Measurements from ENCODE around the gene NARF.
"Not testable (repeated sequence)": the region's sequence is repeated elsewhere in the genome, so short reads cannot be mapped to it uniquely, and the experiment has no call there.

Gene NARF

DNA sequence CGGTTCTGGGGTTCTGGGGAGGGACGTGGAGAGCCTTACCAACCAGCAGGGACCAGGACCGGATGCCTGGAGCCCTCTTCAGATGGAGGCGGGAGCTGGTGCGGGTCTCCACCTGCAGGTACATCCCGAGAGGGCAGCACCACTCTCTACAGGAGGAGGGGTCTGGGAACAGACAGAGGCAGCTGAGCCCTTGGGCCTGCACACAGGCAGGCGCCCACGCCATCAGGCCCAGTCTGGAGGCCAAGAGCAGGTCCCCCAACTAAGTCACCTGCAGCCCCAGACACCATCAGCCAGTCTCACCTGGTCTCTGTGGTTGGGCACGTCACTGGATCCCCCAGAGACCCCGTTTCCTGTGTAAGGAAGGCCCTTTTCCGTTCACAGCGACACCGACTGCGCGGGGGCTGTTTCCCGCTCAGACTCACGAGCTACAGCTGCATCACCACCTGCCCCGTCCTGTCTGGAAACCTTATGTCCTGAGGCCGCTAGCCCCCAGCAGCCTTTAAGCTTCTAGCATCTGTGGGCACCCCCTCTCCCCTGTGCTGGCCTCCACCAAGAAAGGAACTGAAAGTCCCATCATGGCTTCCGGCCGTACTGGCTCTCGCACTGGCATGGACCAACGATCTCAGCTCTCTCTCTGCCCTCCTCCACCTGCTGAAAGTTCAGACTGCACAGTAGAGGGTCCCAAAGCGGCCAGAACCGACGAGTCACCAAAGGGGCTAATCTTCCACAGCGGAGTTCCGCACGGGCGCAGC, 9.2 kb upstream of the NARF start:
- DNase-seq: peak; percentile 8

DNA sequence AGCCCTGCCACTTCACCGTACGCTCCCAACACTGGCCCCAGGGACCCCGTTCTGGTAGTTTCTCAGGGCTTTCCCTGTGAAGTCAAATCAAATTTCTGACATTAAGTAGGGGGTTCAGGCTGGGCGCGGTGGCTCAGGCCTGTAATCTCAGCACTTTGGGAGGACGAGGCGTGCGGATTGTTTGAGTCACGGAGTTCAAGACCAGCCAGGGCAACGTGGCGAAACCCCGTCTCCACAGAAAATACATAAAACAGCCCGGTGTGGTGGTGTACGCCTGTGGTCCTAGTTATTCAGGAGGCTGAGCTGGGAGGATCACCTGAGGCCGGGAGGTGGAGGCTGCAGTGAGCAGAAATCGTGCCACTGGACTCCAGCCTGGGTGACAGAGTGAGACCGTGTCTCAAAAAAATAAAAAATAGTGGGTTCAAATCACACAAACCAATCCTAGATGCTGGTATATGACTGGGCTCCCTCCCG, 8.6 kb upstream of the NARF start:
- DNase-seq: no peak

DNA sequence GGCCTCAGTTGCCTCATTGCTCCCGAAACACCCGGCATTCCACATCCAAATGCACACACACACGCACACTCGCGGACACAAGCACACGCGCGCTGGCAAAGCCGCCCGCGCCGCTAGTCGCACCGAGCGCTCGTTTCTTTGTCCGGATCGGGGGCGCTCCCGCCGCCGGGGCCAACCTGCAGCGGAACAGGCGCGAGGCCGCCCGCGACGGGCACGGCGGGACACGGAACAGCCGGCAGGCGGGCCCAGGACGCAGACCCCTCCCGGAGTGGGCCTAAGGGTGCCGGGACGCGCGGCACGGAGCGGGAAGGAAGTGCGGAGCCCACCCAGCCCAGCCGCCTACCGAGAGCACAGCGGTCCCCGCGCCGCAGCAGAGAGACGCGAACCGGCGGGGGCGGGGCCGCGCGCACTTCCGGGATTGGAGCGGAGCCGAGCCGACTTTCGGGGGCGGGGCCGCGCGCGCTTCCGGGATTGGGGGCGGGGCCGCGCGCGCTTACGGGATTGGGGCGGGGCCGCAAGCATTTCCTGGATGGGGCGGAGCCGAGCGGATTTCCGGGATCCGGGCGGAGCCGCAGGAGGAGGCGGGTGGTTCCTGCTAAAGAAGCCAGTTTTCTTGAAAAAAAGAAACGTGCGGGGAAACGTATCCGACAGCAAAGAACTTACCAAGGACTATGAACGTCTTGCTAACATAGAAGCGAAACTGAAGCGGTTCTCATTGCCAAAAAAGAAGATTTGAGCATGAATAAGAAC, 8.0 kb upstream of the NARF start, which contains the start of gene CYBC1:
TSS of gene CYBC1 (minus strand) at position 396 of the 750 bp plus-strand sequence. CDS start 1,498 bp downstream, outside the sequence.
- DNase-seq: peak; percentile 40

- no peak for DNase-seq
Observed at GRCh38 chr17:82452162-82452561, 6.4 kb upstream of the NARF start.

DNA sequence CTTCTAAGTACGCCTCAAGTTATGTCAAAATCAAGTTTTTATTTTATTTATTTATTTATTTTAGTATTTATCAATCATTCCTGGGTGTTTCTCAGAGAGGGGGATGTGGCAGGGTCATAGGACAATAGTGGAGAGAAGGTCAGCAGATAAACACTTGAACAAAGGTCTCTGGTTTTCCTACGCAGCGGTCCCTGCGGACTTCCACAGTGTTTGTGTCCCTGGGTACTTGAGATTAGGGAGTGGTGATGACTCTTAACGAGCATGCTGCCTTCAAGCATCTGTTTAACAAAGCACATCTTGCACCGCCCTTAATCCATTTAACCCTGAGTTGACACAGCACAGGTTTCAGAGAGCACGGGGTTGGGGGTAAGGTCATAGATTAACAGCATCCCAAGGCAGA, 5.4 kb upstream of the NARF start:
- DNase-seq: not testable (repeated sequence)

- DNase-seq: not testable (repeated sequence)
Observed at GRCh38 chr17:82453706-82454105, 4.8 kb upstream of the NARF start.

GRCh38 chr17:82457073-82457928, 1.2 kb upstream of the NARF start:
- no peak for DNase-seq

DNA sequence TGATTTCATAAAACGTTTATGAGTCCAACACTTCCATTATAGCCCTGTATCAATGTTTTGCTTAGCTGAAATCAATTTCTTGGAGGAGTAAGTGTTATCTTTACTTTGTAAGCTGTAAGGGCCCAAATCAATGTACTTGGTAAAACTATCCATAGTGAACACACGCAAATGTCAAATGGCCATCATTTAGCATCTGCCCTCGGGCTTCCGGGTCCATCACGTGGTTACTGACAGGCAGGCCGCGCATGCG, 687 bp upstream of the NARF start:
- no peak for DNase-seq

DNA sequence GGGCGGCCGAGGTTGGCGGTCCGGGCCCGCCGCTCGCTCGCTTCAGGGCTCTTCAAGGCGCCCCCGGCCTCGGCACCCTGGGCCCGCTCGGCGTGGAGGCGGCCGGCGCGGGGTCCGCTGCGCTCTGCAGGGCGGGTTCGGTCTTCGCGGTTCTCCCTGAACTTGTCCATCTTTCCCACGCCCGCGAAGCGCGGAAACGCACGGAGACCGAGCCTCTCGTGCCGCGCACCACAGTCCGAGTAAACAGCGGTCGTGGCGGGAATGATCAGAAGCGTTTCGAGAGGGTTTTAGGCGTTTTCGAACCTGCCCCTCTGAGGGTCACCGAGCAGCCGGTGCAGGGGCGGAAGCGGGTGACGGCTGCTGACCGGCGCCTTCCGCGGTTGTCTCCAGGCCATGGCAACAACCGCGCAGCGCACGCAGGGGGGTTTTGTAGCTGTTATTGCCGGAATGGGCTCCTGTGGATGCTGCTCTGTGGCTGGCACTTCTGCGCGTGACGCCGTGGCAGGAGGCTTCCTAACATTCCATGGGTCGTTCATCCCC, 414 bp downstream of the NARF start:
- no peak for DNase-seq

- not testable (repeated sequence) for DNase-seq
Observed at GRCh38 chr17:82459936-82460335, 1.4 kb downstream of the NARF start.

DNA sequence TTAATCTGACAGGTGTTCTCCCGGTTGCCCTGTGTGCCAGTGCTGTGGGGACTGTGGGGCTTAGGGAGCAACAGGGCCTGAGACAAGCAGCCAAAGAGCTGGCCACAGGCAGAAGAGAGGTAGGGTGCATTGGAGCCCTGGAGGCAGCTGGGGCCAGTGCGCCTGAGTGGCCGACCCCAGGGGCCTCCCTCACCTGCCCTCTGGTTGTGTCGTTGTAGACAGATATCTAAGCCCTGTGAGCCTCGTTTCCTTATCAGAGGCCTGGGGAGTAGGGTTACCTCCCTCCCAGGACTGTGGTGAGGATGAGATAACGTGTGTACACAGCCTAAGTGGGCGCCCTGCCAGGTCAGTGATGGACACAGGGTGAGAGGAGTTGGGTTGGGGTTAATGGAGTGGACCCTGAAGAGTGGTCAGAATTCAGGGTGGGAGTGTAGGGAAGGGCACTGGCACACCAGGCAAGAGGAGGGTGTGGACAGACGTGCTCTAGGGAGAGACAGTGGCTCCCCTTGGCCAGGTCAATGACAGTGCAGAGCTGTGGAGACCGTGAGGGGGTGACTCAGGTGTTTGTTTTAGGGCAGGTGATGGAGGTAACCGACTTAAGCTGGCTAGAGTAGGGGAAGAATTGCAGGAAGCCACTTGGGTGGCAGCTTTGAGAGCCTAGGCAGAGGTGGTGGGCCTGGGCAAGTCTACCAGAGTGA, 3.4 kb downstream of the NARF start:
- no peak for DNase-seq

DNA sequence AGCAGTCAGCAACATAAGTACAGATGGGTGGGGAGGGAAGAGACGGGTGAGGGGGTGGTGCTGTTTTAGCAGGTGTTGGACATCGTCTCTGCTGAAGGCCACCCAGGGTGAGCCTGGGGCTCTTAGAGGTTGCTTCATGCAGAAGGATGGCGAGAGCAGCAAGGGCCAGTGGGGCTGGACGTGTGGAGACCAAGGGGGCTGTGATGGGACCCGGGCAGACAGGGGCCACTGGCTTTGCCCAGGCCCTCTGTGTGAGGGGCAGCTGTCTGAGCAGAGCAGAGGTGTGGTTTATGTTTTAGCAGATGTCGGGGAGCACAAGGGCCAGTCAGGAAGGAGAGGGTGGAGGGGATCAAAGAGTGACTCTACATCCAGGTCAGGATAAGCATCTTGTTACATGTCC, 4.8 kb downstream of the NARF start:
- DNase-seq: no peak

DNA sequence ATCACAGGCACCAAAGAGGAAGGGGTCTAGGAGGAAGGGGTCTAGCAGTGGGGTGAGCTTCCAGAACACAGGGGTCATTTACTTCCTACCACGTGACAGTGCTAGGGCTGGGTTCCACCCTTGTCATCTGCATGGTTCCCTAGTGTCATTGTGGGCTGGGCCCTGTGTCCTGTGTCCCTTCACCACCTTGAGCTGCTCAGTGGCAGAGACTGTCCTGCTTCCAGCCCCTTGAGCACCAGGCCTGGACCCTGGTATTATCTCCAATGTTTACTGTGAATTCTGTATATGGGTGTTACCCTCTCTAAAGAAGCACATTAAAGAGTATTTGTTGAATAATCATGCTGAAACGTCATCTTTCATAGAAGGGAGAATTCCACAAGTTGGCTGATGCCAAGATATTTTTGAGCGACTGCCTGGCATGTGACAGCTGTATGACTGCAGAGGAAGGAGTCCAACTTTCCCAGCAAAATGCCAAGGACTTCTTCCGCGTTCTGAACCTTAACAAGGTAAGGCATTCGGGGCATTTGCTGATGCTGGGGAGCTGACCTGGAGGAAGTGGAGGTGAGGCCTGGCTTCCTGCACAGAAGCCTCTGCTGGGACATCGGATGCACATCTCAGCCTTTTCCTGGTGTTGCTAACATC, 5.5 kb downstream of the NARF start:
- DNase-seq: no peak

GRCh38 chr17:82464567-82464929, 6.0 kb downstream of the NARF start:
- DNase-seq: no peak

- no peak for DNase-seq
Observed at GRCh38 chr17:82465023-82465603, 6.6 kb downstream of the NARF start.

DNA sequence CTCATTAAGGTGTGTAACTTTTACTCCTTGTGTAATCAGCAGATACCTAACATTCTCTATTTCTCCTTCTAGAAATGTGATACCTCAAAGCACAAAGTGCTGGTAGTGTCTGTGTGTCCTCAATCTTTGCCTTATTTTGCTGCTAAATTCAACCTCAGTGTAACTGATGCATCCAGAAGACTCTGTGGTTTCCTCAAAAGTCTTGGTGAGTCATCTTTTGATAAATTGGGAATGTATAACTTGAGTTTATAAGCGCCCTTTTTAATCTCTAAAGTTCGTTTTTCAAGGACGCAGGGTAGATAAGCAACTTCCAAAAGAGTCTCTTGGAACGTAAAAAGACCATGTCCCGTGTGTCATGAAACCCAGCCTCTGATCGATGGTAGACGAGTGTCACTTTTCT, 10.2 kb downstream of the NARF start:
- DNase-seq: no peak

DNA sequence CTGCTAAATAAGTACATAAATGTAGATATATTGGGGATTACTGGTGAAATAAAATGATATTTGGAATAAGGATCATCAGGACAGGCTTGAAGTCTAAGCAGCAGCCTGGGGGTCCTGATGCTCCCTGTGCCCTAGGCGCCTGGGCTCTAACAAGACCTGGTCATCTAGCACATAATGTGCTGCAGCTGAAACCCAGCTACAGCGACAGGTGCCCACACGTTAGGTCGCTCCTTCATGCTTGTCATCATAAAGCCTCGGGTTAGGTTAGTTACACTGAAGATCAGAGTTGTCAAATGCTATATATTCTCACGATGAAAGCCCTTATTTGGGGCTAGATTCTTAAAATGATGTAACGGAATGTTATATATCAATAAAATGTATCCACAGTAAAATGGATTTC, 11.5 kb downstream of the NARF start:
- no peak for DNase-seq

DNA sequence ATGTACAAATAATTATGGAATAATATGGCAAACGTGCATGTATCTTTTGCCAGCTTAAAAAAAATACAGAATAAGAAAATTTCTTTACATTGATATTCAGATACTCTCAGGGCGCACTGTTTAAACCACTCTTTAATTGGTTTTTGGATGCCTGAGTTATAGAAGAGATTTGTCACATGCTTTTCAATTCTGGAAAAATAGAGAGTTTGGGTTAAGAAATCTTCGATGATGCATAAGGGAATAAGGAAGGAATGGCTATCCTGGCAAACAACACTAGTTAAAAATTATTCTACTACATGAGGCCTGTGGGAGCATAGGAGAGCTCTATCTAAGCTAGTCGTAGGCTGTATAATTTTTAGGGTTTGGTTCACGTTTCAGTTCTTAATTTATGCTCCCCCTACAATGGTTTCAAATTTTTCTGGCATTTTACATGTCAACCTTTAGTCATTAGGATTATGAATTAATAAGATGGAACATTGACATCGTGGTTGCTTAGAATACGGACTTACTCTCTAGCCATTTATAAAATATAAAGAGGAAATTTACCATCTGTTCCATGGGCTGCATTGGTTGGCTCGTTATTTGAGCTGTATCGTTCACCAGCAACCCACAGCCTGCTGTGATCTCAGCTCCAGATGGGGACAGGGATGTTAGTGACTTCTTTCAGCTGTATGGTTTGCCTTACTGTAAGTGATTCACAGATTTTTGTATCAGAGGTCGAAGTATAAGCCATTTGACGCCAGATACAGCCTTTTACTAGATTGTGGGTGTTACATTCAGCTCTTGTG, 15.9 kb downstream of the NARF start:
- no peak for DNase-seq

DNA sequence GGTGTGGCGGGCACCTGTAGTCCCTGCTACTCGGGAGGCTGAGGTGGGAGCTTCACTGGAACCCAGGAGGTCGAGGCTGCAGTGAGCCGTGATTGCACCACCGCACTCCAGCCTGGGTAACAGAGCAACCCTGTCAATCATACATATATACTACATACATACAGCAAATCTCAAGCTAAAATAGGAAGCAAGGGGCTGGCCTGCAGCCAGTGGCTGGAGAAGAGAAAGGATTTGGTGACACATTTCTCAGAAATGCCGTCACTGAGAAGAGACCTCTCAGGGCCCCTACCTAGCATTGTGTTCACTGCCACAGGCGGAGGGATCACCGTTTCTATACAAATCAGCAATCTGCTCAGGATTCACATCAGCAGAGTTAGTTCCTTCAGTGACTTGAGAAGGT, 16.9 kb downstream of the NARF start:
- DNase-seq: no peak

GRCh38 chr17:82477934-82478333, 19.4 kb downstream of the NARF start:
- no peak for DNase-seq

DNA sequence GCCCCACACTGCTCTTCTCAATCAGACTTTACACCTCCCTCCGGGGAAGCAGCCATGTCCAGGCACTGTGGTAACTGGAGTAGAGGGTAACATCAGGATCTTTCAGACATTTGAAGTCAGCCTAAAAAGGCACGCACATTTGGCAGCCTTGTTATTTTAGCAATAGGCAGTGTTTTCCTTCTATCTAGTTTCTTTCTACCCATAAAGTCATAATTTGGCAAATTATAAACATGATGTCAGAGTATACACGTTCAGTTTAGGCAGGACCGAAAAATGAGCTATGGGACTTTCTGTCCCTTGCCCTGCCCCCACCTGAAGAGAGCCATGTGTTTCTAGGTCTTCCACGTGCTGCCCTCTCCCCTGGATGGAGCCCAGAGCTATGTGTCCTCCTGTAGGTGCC, 21.1 kb downstream of the NARF start:
- DNase-seq: no peak
